PC-9 (cell line): ENCODE measurements around the gene RAC3. TPM values are rescaled to one million over a fixed set of nuclear protein-coding genes. Genes with fewer than 3 reads are reported as not detected.

Source experiments
- BruUV-seq: library from RNA; stranded (reverse); fragments of 400-500 nt; replicated peaks from 2 replicates; lab custom pipeline; 2021; lab: Mats Ljungman, UMichigan
- CTCF ChIA-PET: fragments of 300-600 bp; sonication (Branson Sonifier 250); formaldehyde crosslinking; loops from one replicate; lab custom pipeline; 2022; ENCODE audit warnings: antibody characterized with exemption; lab: Charles Lee
- POLR2A ChIA-PET: fragments of 300-600 bp; sonication (Branson Sonifier 250); formaldehyde crosslinking; loops from one replicate; lab custom pipeline; 2022; ENCODE audit warnings: antibody characterized with exemption; ENCODE audit not compliant: unreplicated experiment; lab: Charles Lee
- DNase-seq, 2 experiments: peaks; one replicate each; pipeline versions ENCODE4 v3.0.0 to v3.0.0-alpha.2; 2015 to 2022; ENCODE audit warnings: mixed read lengths in 1 of 2
- H2AFZ ChIP-seq: fragments of 200-600 bp; sonication (generic); 2 replicates; pipeline ENCODE4 v1.8.1; 2017; ENCODE audit warnings: antibody characterized with exemption
- H3F3A ChIP-seq: fragments of 200-600 bp; sonication (generic); 2 replicates; pipeline ENCODE4 v1.8.1; 2017; ENCODE audit warnings: antibody characterized with exemption, mild to moderate bottlenecking, low read depth; ENCODE audit not compliant: insufficient read depth
- H3K27ac ChIP-seq: fragments of 200-600 bp; sonication (generic); 2 replicates; pipeline ENCODE4 v1.6.1; 2016; ENCODE audit warnings: mixed run types
- H3K27me3 ChIP-seq: fragments of 200-600 bp; sonication (generic); 2 replicates; pipeline ENCODE4 v1.6.1; 2016; ENCODE audit warnings: low read depth, mixed run types; ENCODE audit not compliant: insufficient read depth
- H3K36me3 ChIP-seq: fragments of 200-600 bp; sonication (generic); 2 replicates; pipeline ENCODE4 v1.6.1; 2016; ENCODE audit warnings: low read depth, mixed run types
- H3K4me1 ChIP-seq: fragments of 200-600 bp; sonication (generic); replicated peaks from 2 replicates; pipeline ENCODE4 v1.6.1; 2016; ENCODE audit warnings: mixed run types; ENCODE audit not compliant: insufficient read depth
- H3K4me2 ChIP-seq: fragments of 200-600 bp; sonication (generic); 2 replicates; pipeline ENCODE4 v1.6.1; 2017; ENCODE audit warnings: mixed run types
- H3K4me3 ChIP-seq: fragments of 200-600 bp; sonication (generic); 2 replicates; pipeline ENCODE4 v1.6.1; 2016; ENCODE audit warnings: mixed run types
- H3K79me2 ChIP-seq: fragments of 200-600 bp; sonication (generic); 2 replicates; pipeline ENCODE4 v1.6.1; 2017; ENCODE audit warnings: low read depth, mixed run types
- H3K9me2 ChIP-seq: fragments of 200-600 bp; sonication (generic); 2 replicates; pipeline ENCODE4 v1.8.1; 2017; ENCODE audit warnings: mild to moderate bottlenecking; ENCODE audit not compliant: insufficient read depth
- H3K9me3 ChIP-seq: fragments of 200-600 bp; sonication (generic); 2 replicates; pipeline ENCODE4 v1.8.1; 2016; ENCODE audit warnings: low read depth; ENCODE audit not compliant: insufficient read depth
- H4K20me1 ChIP-seq: fragments of 200-600 bp; sonication (generic); 2 replicates; pipeline ENCODE4 v1.8.1; 2017; ENCODE audit not compliant: insufficient read depth
- CTCF ChIP-seq: fragments of 200-600 bp; sonication (generic); conservative IDR thresholded peaks from 2 replicates; pipeline ENCODE4 v1.6.1; 2017; ENCODE audit warnings: mixed run types, antibody characterized with exemption, mild to moderate bottlenecking, moderate library complexity
- EZH2 ChIP-seq: fragments of 200-600 bp; sonication (generic); IDR thresholded peaks from 2 replicates; pipeline ENCODE4 v1.8.0; 2017; ENCODE audit warnings: antibody characterized with exemption, low read depth
- intact Hi-C: fragments of 100-400 bp; cut with micrococcal nuclease; formaldehyde crosslinking; loops from one replicate; pipeline ENCODE4 v1.10.0; 2022; ENCODE audit not compliant: unreplicated experiment
- total RNA-seq: library from RNA; stranded (reverse); gene quantifications from 2 replicates; pipeline ENCODE4 v1.2.3, GENCODE V29; 2021

The RAC3 gene
- total RNA-seq, 1 experiment from 2014 or later, result 32.3 TPM

- no TSS peak for BruUV-seq
- TF ChIP-seq EZH2, result no peak
- no peak for TF ChIP-seq CTCF
- ChIA-PET POLR2A (interaction anchor here (1.2 kb wide), 1 partner anchor 27 kb away, joined by 5 read pairs; the partner anchor contains the start of gene DCXR), CTCF (interaction anchor here (0.6 kb wide), 2 partner anchors 28 to 105 kb away, joined by 3 read pairs; partner anchors contain the start of gene DCXR)
- Histone ChIP-seq H3K36me3 (no peaks in the 10 kb centered on the region), H3K79me2 (peaks cover 17% of the 10 kb centered on the region; the same call in 1 of the 2 replicates), H3K27me3 (no peaks in the 10 kb centered on the region), H3K9me2 (no peaks in the 10 kb centered on the region), H3K27ac (no peak overlapping the region), H3K9me3 (no peaks in the 10 kb centered on the region), H4K20me1 (no peaks in the 10 kb centered on the region), H3K4me3 (peak overlapping the region; percentile 71), H2AFZ (peak overlapping the region; percentile 64; the same call in 1 of the 2 replicates), H3F3A (no peaks in the 10 kb centered on the region), H3K4me1 (peaks cover 9% of the 10 kb centered on the region; the same call in 1 of the 2 replicates), H3K4me2 (peak overlapping the region; percentile 89)
- DNase-seq, result no peak
- intact Hi-C loops, result no loop called here
Measured at GRCh38 chr17:82065193-82065637, 33.7 kb downstream of the RAC3 start.

GRCh38 chr17:82065638-82066303, 34.3 kb downstream of the RAC3 start, which contains the start of gene DUS1L:
TSS of gene DUS1L (minus strand) at chr17:82065804. CDS start at chr17:82065059, 745 bp downstream.
- Histone ChIP-seq H4K20me1 (no peaks in the 10 kb centered on the region), H3F3A (no peaks in the 10 kb centered on the region), H3K4me2 (peak within 1 kb of the TSS; percentile 89), H3K27ac (no peak within 1 kb of the TSS), H3K4me1 (peaks cover 9% of the 10 kb centered on the region; the same call in 1 of the 2 replicates), H3K4me3 (peak within 1 kb of the TSS; percentile 71), H3K36me3 (no peaks in the 10 kb centered on the region), H3K9me3 (no peaks in the 10 kb centered on the region), H3K27me3 (no peaks in the 10 kb centered on the region), H3K79me2 (peaks cover 17% of the 10 kb centered on the region; the same call in 1 of the 2 replicates), H3K9me2 (no peaks in the 10 kb centered on the region), H2AFZ (peak within 1 kb of the TSS; percentile 92)
- TF ChIP-seq CTCF (no peak), EZH2 (no peak)
- peak in 1 of 2 experiments; percentile 54 for DNase-seq
- BruUV-seq, result no TSS peak
- intact Hi-C loops, result no loop called here
- CTCF ChIA-PET, result interaction anchor here (0.6 kb wide), 2 partner anchors 28 to 105 kb away, joined by 3 read pairs; partner anchors contain the start of gene DCXR
- POLR2A ChIA-PET, result interaction anchor here (1.2 kb wide), 1 partner anchor 28 kb away, joined by 5 read pairs; the partner anchor contains the start of gene DCXR

- no peaks in the 10 kb centered on the region for H3K9me2 ChIP-seq
- H3K79me2 ChIP-seq, result no peaks in the 10 kb centered on the region
- H3K27ac ChIP-seq, result no peak overlapping the region
- POLR2A ChIA-PET, result interaction anchor here (0.6 kb wide), 1 partner anchor 36 kb away, joined by 4 read pairs; no protein-coding TSS in a partner anchor
- CTCF ChIA-PET, result no interaction called here
- no peak overlapping the region for H2AFZ ChIP-seq
- peaks cover 3% of the 10 kb centered on the region; the same call in 1 of the 2 replicates for H3K4me1 ChIP-seq
- no peak overlapping the region for H3K4me3 ChIP-seq
- H3K4me2 ChIP-seq, result no peak overlapping the region
- H3K9me3 ChIP-seq, result no peaks in the 10 kb centered on the region
- H3K36me3 ChIP-seq, result no peaks in the 10 kb centered on the region
- intact Hi-C loops, result no loop called here
- DNase-seq, result no peak
- no TSS peak for BruUV-seq
- TF ChIP-seq EZH2 (no peak), CTCF (no peak)
- no peaks in the 10 kb centered on the region for H4K20me1 ChIP-seq
- no peaks in the 10 kb centered on the region for H3F3A ChIP-seq
- no peaks in the 10 kb centered on the region for H3K27me3 ChIP-seq
Measured at GRCh38 chr17:82070611-82071010, 39.1 kb downstream of the RAC3 start.
